Urothelium cell line (cell line): ENCODE measurements around the gene CDCP1.

Source experiments
- DNase-seq: peaks from one replicate; pipeline ENCODE4 v3.0.0; 2011; ENCODE audit warnings: low spot score, mixed read lengths
- FAIRE-seq: peaks from 2 replicates; lab custom pipeline; 2011; peaks lifted over from hg19 to GRCh38; lab: Jason Lieb, UNC

CDCP1 gene

DNA sequence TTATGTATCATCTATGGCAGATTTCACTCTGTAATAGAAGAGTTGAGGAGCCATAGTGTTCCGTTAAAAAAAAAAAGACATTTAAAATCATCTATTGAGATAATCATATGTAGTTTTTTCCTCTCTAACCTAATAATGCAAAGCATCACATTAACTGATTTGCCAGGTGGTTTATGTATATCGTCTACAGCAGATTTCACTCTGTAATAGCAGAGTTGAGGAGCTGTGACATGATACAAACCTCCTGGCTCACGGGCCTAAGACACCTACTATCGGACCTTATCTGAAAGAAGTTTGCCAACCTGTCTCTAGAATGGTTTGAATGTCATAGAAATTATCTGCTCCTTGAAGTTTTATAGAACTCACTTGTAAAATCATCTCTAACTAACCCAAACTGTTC is 29.8 kb downstream of the CDCP1 start:
- no peak for FAIRE-seq
- DNase-seq, result no peak

DNA sequence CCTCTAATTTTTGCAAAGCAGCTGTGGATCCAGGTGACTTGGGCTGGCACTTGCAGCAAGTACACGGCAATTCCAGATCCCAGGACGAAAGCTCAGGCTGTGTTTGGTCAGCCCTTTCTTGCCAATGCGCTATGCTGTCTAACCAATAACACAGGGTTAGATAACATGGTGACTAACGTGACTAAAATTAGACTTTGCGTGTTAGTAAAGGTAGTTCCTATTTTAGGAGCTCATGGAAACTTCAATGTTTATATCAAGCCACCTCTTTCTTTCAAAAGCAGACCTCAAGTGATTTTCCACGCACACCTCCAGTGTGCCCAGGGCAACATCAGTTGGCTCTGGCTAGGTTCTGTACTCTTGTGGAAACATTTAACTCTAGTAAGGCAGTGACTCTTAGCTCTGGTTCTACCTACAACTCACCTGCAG is 32.5 kb downstream of the CDCP1 start:
- FAIRE-seq (no peak), DNase-seq (no peak)

DNA sequence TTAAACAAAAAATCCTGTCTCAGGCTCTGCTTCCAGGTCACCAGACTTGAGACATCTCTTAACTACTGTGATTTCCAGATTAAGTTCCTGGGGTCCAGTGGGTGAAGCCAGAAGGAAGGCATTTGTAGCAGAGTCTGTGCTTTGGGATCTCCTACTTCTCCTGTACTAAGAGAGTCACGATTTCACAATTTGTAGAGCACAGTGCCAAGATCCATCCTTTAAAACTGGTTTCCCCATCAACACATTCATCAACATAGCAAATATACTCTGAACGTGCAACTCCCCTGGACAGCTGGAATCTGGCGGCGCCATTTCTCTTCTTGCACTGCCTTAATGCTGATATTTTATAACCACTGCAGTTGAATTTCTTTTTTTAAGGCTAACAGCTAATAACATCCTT is 33.2 kb downstream of the CDCP1 start:
- FAIRE-seq (no peak), DNase-seq (no peak)

DNA sequence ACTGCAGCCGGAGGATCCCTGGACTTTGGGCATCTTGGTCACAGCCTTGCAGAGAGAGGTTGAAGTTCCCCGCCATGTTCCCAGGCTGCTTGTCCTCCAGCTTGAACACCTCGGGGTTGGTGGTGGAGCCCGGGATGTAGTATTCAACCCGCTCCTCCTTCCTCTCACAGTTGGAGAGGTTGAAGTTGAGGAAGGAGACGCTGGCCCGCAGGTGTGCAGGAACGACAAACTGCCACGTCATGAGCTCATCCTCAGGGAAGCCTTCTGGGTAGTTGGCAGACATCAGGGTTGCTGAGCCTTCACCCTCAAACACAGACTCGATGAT is 35.7 kb downstream of the CDCP1 start:
- DNase-seq (no peak), FAIRE-seq (no peak)

DNA sequence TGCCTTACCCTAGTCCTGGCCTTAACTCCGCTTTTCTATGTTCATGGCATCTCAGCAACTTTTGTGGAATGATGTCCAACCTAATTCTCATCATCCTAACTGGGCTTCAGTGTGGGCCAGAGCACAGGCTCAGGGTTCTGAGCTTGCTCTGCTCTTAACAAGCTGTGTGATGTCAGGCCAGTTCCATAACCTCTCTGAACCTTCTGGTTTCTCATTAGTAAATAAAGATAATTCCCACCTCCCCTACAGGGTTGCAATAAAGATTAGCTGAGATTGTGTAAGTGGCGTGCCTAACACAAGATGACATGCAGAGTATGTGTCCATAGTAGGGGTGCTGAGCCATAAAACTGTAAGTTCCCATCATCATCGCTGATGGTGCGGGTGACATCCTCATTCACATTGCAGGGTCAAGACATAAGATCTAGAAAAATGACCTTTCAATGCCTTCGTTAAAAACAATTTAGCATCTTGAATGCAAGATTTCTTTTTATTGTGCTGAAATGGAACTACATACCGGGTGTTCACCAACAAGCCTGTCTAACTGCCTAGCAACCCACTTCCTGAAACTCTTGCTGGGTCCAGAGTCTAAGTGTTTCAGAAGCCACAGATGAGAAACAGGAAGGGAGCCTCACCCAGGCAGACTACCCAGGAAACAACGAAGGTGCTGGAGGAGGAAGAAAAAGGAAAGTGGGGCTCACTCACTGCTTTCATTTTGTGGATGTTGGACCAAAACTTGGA is 36.2 kb downstream of the CDCP1 start:
- FAIRE-seq (no peak), DNase-seq (no peak)

DNA sequence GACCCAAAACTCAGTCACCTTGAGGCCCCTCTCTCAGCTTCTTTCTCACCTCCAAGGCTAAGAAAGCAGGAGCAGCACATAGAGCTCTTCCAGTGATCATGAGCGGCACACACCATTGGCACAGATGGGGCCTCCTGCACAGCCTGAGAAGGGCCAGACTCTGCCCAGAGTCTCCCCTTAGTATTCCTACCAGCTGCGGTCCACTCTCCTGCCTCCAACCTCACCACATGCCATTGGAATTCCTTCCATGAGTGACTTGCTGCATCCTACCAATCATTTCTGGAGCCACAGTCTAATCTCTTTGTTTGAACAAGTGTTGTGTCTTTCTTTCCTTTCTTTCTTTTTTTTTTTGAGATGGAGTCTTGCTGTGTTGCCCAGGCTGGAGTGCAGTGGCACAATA is 39.3 kb downstream of the CDCP1 start:
- no peak for FAIRE-seq
- DNase-seq, result no peak

DNA sequence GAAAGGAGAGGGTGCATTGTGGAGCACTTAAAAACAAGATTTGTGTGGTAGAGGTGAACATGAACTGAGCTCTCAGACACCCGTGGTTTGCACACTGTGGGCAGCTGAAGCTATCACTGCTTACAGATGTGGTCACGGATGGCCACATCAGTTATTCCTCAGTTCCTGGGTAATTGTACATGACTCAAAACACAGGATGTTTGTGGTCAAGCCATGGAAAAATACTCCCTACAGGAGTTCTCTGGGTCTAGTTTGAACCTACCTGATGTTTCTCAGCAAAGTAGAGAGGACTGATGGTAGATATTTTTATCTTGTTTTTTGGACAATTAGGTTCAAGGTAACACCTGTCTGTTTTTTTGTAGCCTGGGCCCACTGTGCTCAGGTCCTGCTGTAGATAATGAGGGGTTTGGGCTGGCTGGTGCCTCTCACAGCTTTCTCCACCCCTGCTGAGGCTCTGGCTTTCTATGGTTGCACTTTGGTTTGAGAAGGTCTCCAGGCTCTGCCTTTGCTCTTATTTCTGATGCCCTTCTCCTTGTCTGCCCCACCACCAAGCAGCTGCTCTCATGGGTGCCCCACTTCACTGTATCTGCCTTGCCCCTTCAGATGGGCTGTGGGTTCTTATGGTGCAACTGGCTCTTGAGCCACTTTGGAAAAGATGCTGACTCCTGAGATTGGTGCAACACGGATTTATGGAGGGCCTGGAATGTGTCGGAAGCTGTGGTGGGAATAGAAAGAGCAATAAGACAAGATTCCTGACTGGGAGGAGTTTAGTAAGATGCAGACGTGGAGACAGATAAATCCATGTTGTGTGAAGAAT is 40.1 kb downstream of the CDCP1 start:
- no peak for FAIRE-seq
- DNase-seq, result peak; percentile 81

DNA sequence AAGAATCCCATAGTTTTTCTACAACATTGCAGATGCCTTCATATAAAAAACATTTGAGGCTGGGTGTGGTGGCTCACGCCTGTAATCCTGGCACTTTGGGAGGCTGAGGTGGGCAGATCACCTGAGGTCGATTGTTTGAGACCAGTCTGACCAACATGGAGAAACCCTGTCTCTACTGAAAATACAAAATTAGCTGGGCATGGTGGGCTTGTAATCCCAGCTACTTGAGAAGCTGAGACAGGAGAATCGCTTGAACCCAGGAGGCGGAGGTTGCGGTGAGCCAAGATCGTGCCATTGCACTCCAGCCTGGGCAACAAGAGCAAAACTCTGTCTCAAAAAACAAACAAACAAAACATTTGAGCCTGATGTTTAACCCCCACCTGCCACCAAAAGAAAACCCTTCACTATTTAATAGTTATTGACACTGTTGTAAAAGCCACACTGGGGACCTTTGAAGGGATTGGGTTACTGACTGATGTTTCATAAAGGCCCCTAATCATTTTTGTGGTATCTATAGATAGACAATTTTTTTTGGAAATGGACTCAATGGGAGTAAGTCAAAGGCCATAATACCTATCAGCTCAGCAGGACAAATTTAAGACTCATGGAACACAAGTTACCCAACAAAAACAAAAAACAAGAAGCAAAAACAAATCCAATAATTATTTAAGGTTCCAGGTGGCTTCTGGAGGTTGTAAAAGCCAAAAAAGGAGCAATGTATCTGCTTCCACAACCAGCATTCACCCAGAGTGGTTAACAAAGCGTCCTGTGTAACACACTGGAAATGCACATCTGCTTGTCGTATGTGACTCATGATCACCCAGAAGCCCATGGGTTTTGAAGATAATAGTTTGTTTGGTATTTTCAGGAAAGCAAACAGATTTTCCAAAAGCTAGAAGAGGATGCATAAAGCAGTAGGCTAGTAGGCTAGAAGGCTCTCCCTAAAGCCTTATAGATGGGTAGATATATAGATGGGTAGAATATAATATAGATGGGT is 41.2 kb downstream of the CDCP1 start:
- DNase-seq, result peak; percentile 62
- no peak for FAIRE-seq

DNA sequence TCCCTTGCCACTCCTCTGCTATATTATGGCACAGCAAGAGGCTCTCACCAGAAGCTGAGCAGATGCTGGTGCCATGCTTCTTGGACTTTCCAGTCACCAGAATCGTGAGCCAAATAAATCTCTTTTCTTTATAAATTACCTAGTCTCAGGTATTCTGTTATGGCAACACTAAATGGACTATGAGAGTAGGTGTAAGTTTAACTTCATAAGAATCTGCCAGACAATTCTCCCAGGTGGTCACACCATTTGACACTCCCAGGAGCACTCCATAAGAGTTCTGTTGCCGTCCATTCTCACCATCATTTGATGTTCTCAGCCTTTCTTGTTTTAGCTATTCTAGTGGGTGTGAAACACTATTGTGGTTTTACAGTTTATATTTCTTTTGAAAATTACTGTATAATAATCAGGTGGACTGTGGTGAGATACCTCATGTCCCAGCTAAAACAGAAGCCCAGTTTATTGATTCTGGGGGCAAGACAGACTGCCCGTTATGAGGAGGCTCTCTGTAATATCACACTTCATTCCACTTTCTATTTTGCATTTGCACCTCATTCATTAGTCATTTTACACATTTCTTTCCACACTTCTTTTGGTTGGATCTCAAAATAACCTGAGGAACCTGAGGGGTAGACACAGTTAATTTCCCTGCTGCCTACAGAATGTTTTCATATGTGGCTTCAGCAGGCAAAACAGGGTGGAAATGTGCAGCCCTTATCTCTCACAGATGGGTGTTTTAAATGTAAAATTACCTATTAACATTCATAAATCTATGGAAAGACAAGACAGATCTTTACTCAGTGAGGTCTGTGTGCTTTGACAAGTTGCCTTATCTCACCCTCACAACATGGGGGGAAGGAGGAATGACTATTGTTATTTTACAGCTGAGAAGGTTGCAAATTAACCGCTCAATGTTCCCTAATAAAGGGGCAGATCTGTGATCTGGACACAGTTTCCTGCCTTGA is 42.1 kb downstream of the CDCP1 start:
- FAIRE-seq (no peak), DNase-seq (no peak)

DNA sequence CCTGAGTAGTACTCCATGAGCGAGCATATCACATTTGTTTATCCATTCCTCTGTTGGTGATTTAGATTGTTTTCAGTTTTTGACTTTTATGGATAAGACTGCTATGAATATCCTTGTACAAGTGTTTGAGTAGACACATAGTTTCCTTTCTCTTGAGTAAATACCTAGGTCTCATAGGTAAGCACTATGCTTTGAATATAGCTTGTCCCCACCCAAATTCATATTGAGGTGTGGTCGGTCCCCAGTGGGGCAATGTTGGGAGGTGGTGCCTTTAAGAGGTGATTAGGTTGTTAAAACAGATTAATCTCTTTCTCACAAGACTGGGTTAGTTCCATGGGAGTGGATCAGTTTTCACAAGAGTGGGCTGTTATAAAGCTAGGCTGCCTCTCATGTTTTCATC is 42.8 kb downstream of the CDCP1 start:
- no peak for FAIRE-seq

DNA sequence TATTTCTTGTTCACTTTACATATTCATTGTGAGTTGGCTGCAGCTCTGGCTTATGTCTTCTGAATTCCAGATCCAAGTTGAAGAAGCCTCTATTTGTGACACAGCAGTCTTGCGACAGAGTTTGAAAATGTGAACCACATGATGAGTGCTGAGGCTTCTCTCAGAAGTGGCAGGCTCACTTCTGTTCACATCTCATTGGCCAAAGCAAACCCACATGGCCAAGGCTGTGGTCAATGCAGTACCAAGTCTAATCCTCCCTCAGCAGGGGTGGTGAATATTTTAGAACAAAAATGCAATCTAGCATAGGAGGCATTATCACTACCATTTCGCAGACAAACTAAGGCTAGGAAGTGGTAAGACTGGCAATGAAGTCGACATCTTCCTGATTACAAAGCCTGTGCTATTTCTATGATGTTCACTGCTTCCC is 45.2 kb downstream of the CDCP1 start:
- FAIRE-seq, result peak; percentile 27
- DNase-seq, result no peak

More for the DNA sequence above, 42.8 kb downstream of the CDCP1 start:
- no peak for DNase-seq

DNA sequence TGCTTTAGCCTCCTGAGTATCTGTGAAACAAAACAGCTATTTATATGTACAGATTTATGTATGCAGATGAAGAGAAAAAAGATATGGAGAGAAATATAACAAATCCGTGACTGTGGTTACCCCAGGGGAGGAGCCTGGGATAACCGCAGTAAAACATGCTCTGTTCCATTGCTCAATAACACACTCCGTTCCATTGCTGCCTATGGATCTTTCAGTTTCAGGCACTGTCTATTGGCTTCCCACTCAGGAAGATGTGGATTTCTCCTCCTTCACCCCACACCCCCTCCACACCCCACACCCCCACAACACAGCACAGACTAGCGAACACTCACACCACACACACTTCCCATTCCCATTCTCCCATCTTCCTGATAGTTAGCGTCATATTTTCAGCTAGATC is 47.9 kb downstream of the CDCP1 start:
- no peak for FAIRE-seq
- no peak for DNase-seq

DNA sequence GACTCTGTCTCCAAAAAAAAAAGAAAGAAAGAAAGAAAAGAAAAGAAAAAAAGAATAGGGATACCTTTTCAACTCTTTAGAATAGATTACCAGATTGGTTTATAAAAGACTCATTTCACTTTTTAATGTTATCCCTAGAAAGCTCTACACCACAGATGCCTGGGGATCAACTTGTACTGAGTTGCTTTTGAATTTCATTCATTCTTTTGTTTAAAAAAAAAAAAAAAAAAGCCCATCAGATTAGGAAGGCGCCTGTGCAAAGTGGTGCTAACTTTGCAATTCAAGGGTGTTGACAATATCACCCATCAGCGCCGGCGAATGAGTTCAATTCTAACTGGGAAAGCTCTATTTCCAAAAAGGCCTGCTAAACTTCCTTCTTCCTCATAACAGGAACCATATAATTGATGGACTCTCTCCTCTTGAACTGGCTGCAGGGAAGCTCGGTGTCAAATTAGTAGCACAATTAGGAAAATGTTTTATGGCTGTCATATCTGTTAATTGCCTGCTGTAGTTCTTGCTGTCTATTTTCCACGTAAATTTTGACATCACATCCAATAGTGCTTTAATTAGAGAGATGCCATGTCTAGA is 48.8 kb downstream of the CDCP1 start:
- FAIRE-seq (no peak), DNase-seq (no peak)

DNA sequence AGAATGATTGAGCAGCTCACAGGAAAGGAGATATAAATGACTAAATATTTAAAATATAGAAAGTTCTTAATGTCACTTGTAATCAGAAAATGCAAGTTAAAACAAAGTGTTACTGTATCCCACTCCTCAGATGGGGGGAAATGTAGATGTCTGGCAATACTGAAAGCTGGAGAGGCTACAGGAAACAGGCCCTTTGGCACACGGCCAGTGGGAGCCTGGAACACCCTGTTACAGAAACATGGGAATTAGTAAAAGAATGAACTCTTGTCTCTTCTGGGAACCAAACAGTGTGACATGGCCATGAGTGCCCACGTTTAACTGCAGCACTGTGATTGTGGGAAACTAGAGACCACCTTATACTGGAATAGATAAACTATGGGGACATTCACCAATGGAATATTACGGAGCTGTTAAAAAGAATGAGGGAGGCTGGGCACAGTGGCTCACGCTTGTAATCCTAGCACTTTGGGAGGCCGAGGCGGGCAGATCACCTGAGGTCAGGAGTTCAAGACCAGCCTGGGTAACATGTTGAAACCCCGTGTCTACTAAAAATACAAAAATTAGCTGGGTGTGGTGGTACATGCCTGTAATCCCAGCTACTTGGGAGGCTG is 50.2 kb downstream of the CDCP1 start:
- FAIRE-seq (no peak), DNase-seq (no peak)

DNA sequence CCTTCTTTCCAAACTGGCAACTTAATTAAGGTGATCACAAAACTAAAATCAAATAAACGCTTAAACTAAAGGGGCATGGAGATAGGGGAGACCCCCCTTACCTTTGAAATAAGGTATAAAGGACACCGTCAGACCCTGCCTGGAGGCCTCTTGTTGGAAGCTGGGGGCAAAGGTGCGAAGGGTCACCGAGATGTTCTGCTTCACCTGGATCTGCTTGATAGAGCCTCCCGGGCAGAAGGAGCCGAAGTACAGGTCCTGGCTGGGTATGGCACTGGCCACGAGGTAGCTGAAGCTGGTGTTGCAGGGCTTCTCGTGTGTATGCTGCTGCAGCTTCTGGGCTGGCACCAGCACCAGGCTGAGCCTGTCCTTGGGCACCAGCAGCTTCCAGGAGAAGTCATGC is 53.0 kb downstream of the CDCP1 start:
- FAIRE-seq, result peak; percentile 9
- no peak for DNase-seq

DNA sequence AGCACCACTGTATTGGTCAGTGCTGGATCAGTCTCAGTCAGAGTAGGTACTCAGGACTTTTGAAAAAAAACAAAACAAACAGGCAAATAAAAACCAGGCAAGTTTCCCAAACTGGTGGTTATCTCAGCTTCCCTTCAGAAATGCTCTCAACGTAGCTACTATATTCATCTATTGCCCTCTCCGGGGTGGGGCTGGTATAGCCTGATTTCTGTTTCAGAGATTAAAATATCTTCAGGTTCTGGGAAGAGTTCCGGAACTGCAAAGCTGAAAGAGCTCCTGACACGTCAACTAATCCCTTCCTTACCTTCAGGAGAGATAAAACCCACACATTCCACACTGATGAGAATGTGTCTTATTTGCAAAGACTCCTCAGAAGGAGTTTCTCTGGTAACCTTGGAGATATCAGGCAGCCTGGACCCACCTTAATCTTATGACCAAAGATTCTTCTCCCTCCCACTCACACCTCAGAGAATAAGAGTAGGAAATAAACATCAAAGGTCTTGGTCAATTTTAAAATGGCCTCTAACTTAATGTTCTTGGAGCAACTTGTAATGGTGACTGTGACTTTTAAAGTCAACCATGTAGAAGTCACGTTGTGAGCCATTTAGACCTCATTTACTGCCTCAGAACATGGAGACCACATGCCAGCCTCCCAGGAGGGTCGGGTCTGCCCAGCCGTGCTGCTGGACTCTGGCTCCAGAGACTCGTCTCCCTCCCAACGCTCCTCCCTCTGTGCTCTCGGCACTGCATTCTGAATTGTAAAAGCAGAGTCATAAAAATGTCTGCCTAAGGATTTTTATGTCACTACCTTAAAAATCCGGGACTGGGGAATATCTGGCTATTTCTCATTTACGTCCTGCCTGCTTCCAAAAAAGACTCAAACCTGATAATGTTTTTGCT is 53.8 kb downstream of the CDCP1 start:
- DNase-seq (peak; percentile 78), FAIRE-seq (peak; percentile 74)

DNA sequence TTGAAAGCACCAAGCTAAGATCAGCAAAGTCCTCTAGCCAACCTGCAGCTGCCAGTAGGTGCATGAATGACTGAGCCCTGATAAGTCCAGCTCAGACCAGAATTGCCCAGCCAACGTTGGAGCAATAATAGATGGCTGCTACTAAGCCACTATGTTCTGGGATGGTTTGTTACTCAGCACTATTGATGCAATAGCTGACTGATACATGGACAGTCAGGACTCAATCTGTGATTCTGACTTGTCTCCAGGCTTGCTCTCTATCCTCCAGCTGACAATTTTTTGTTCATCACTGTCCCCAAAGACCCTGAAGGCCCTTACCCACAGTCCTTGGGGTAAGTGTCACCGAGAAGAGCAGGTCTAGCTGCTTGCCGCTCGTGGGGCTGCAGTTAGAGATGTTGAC is 55.3 kb downstream of the CDCP1 start:
- no peak for DNase-seq
- no peak for FAIRE-seq
